GM19238 (cell line): ENCODE data around the gene SCNN1G.

Experiments
- DNase-seq: peaks from one replicate; pipeline ENCODE4 v3.0.0; 2011; ENCODE audit warnings: low spot score; ENCODE audit not compliant: insufficient read length

SCNN1G gene

GRCh38 chr16:23196539-23196938 is 14.0 kb downstream of the SCNN1G start:
- no peak for DNase-seq

DNA sequence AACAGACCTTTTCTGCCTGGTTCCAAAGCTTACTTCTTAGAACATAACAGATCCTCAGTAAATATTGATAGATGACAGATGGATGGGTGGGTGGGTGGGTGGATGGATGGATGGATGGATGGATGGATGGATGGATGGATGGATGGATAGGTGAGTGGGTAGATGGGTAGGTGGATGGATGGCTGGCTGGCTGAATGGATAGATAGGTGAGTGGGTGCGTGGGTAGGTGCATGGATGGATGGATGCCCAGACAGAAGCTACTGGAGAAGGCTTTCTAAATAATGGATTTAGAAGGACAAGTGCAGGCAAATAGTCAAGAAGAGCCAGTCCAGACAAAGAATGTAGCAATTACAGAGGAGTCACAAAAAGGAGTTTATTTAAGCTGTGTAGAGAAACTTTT is 19.6 kb downstream of the SCNN1G start:
- DNase-seq = no peak

DNA sequence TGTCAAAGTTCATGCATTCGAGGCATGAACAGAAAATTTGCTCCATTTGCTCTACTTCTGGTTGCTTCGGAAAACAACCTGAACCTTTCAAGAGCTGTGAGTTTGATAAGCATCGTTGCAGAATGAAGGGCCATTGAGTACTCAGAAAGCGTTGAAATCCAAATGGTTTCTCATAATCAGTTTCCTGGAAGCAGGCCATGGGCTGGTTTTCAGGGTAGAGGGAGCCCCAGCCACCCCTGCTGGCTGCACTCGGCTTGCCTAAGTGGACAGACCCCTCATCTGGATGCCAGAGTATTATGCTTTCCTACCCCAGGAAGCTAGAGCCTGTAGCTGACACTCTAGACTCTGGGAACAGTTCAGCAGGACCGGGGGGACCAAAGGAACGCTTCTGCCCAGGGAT is 24.4 kb downstream of the SCNN1G start:
- no peak for DNase-seq

GRCh38 chr16:23207485-23207884 is 24.9 kb downstream of the SCNN1G start:
- DNase-seq = no peak

- no peak for DNase-seq
Measured at GRCh38 chr16:23209606-23210005, 27.1 kb downstream of the SCNN1G start.

GRCh38 chr16:23213831-23214230 is 31.3 kb downstream of the SCNN1G start:
- no peak for DNase-seq

GRCh38 chr16:23214796-23215195 is 32.3 kb downstream of the SCNN1G start:
- DNase-seq = no peak

DNA sequence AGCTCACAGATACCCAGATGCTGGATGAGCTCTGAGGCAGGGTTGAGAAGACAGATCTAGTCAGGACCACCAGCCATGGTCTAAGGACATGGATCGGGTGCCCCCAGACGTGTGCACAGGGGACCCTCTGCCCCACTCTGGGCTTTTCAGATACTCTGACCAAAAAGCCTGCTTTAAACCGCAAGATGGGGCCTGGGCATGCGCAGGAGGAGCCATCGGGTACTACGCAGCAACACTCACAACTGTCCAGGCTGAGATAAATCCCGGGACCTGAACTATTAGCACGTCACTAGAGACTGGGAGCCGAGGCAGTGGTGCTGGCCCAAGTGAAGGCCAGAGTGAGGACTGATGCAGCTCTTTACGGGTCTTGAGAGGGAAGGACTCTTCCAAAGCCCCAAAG is 32.9 kb downstream of the SCNN1G start:
- DNase-seq = no peak

DNA sequence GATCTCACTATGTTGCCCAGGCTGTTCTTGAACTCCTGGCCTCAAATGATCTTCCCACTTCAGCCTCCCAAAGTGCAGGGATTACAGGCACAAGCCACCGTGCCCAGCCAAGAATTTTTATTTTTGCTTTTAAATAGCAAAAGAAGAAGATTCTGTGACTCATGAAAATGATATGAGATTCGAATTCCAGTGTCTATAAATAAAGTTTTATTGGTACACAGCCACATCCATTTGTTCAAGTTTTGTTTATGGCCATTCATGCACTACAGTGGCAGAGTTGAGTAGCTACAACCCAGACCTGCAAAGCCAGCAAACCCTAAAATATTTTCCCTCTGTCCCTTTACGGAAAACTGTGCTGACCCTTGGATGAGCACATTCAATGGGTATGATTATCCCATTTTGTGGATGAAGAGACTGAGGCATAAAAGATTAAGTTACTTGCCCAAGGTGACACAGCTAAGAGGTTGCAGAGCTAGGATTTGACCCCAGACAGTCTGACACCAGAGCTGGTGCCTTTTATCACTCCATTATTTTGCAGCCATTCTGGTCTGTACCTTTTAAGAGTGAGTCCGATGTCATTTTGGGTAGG is 34.2 kb downstream of the SCNN1G start:
- DNase-seq = no peak

- DNase-seq = no peak
Measured at GRCh38 chr16:23217646-23218045, 35.1 kb downstream of the SCNN1G start.

GRCh38 chr16:23222929-23223328 is 40.4 kb downstream of the SCNN1G start:
- no peak for DNase-seq

DNA sequence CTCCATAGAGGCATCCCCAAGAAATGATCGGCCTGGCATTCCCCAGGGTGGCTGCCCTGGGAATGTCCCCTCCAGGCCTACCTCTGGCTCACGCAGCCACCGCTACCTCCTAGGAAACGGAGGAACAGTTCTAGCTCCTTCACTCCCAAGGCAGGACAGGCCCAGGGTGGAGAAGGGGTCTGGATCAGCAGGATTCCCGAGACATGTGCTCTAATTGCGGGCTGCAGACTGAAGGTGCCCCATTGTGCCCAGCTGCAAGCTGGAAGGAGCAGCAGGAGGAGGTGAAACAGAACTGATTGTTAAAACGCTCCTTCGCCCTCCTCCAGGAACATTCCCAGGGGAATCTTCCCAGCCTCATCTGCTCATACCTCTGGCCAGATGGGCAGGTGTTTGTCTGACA is 40.8 kb downstream of the SCNN1G start:
- DNase-seq = no peak

- DNase-seq = no peak
Measured at GRCh38 chr16:23225109-23225508, 42.6 kb downstream of the SCNN1G start.

DNA sequence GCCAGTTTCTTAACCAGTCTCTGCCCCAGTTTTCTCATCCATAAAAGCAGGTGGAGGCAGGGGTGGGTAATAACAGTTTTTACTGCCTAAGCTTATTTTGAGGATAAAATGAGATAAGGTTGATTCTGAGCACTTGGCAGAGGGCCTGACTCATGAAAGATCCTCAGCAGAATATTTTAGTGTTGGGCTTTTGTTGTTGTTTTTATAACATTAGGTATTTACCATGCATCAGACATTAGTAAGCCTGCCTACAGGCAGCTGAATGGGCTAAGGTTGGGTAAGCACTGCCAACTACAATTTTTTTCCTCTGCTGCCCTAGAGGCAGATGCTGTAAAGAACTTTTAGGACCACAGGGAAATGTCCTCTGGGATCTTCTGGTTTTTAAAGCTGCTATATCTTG is 43.1 kb downstream of the SCNN1G start:
- DNase-seq = no peak

- no peak for DNase-seq
Measured at GRCh38 chr16:23227529-23227928, 45.0 kb downstream of the SCNN1G start.

DNA sequence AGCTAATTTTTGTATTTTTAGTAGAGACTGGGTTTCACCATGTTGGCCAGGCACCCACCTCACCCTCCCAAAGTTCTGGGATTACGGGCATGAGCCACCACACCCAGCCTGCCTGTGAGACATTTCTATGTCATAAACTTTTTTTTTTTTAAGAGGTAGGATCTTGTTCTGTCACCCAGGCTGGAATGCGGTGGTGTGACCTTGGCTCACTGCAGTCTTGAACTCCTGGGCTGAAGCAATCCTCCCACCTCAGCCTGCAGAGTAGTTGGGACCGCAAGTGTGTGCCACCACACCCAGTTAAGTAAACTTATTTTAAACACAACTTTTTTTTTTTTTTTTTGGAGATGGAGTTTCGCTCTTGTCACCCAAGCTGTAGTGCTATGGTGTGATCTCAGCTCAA is 47.2 kb downstream of the SCNN1G start:
- DNase-seq = no peak

- DNase-seq = no peak
Measured at GRCh38 chr16:23232806-23233205, 50.3 kb downstream of the SCNN1G start.

DNA sequence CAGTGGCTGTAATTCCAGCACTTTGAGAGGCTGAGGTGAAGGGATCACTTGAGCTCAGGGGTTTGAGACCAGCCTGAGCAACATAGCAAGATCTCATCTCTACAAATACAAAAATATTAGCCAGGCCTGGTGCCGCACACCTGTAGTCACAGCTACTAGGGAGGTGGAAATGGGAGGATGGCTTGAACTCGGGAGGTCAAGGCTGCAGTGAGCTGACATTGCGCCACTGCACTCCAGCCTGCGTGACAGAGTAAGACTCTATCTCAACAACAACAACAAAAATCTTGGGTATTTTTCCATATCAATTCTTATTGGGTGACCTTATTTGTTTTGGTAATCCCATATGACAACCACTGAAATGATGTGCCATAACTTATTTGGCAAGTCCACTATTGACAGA is 52.6 kb downstream of the SCNN1G start:
- no peak for DNase-seq

DNA sequence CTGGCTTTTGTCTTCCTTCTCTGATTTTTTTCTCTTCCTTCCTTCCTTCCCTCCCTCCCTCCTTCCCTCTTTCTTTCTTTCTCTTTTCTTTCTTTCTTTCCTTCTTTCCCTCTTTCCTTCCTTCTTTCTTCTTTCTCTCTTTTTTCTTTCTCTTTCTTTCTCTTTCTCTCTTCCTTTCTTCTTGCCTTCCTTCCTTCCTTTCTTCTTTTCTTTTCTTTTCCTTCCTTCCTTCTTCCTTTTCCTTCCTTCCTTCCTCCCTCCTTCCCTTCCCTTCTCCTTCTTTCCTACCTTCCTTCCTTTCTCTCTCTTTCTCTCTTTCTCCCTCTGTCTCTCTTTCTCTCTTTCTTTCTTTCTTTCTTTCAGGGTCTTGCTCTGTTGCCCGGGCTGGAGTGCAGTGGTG is 54.4 kb downstream of the SCNN1G start:
- DNase-seq = no peak

DNA sequence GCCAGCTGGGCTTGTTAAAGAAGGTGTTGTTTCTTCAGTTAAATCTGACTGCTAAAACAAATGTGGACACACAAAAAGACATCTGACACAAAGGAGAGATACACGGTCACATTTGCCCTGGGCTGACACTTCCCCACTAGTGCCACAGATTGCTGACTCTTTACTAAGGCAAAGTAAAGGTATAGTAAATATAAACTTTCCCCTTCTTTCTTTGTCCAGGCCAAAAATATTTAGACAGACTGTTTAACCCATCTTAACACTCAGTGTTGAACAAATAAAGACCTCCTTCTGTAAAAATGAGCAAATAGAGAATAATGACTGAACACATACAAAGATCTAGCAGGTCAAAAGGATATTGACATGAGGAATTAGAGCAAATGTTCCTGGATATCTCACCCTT is 58.4 kb downstream of the SCNN1G start:
- no peak for DNase-seq

GRCh38 chr16:23244122-23244521 is 61.6 kb downstream of the SCNN1G start:
- DNase-seq = no peak

DNA sequence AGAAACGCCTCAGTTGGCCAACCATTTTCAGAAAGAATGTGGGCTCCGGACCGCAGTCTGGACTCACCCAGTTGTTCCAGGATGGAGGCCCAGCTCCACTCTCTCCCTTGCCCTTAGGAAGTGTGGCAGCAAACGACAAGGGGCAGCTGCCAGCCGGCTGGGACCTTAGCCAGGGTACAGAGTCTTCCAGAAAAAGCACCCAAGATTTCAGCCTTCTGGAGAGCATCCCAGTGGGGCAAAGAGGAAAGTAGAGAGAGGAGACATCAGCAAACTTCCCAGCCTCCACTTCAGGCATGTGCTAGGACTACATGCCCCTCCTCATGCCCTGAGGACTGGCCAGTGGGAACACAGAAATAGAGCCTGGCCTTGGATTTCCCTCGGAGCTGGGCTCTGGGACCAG is 62.7 kb downstream of the SCNN1G start:
- DNase-seq = no peak

- DNase-seq = no peak
Measured at GRCh38 chr16:23248261-23249194, 66.0 kb downstream of the SCNN1G start.
